ENCODE measurements around the gene FAM53B.

FAM53B gene

GRCh38 chr10:124689911-124690498 lies 54.2 kb downstream of the FAM53B start:
- no peak overlapping the region for H3K27ac ChIP-seq (ENCODE audit: low read depth, low read length)
- peaks cover 38% of the 10 kb centered on the region for H3K4me1 ChIP-seq (ENCODE audit: insufficient read depth, low read length)
- no peaks in the 10 kb centered on the region for H3K9me3 ChIP-seq (ENCODE audit: low read length)
- peaks cover 14% of the 10 kb centered on the region for H3K36me3 ChIP-seq (ENCODE audit: insufficient read depth, low read length)
- no peak overlapping the region for H3K9ac ChIP-seq (ENCODE audit: low read length)
- H3K27me3 ChIP-seq (ENCODE audit: control insufficient read depth in 1 of 2, insufficient read depth in 2 of 2, low read length in 2 of 2) = no peaks in the 10 kb centered on the region
- no peak overlapping the region for H3K4me3 ChIP-seq (ENCODE audit: low read depth in 1 of 2, low read length in 2 of 2)

DNA sequence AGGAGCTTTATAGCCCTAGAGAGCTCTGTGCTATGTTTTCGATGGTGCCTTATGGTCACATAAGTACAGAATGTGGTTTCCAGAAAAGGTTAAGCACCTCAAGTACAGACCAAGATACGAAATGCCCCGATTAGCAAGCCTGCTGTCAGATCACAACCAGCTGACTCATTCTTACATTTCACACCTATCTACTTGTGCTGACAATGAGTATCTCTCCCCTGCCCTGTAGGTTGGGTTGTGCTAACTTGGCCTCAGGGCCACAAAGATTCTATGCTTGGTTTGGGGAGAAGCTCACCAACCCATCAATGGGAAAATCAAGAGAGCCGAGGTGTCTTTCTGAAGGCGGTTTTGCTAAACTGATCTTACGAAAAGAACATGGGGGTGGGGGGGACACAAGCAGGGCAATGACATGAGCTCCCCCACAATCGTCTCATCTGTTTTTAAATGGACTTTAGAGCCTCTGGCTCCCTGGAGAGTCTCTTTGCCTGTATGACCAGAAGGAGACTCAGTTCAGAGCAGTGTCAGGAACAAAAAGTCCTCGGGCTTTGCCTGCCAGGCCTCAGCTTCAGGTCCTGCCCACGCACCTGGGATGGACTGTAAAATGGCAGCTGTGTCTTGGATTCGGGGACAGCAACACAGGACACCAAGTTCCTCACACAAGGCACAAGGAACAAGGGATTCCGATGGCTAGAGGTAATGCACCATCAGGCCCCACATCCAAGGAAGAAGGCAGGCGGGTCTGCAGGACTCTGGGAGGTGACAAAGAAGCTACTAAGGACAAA lies 55.1 kb downstream of the FAM53B start:
- H3K27me3 ChIP-seq (ENCODE audit: control insufficient read depth in 1 of 2, insufficient read depth in 2 of 2, low read length in 2 of 2) = no peaks in the 10 kb centered on the region
- no peaks in the 10 kb centered on the region for H3K9me3 ChIP-seq (ENCODE audit: low read length)
- no peak overlapping the region for H3K4me3 ChIP-seq (ENCODE audit: low read depth in 1 of 2, low read length in 2 of 2)
- peaks cover 14% of the 10 kb centered on the region for H3K36me3 ChIP-seq (ENCODE audit: insufficient read depth, low read length)
- H3K4me1 ChIP-seq (ENCODE audit: insufficient read depth, low read length) = peaks cover 30% of the 10 kb centered on the region
- H3K9ac ChIP-seq (ENCODE audit: low read length) = no peak overlapping the region
- H3K27ac ChIP-seq (ENCODE audit: low read depth, low read length) = no peak overlapping the region

GRCh38 chr10:124688386-124688785 lies 55.8 kb downstream of the FAM53B start:
- H3K27me3 ChIP-seq (ENCODE audit: control insufficient read depth in 1 of 2, insufficient read depth in 2 of 2, low read length in 2 of 2) = no peaks in the 10 kb centered on the region
- H3K27ac ChIP-seq (ENCODE audit: low read depth, low read length) = no peak overlapping the region
- no peaks in the 10 kb centered on the region for H3K9me3 ChIP-seq (ENCODE audit: low read length)
- H3K4me1 ChIP-seq (ENCODE audit: insufficient read depth, low read length) = peaks cover 23% of the 10 kb centered on the region
- H3K9ac ChIP-seq (ENCODE audit: low read length) = no peak overlapping the region
- H3K4me3 ChIP-seq (ENCODE audit: low read depth in 1 of 2, low read length in 2 of 2) = no peak overlapping the region
- peaks cover 14% of the 10 kb centered on the region for H3K36me3 ChIP-seq (ENCODE audit: insufficient read depth, low read length)

GRCh38 chr10:124686707-124687376 lies 57.3 kb downstream of the FAM53B start:
- H3K4me3 ChIP-seq (ENCODE audit: low read depth in 1 of 2, low read length in 2 of 2) = no peak overlapping the region
- H3K9ac ChIP-seq (ENCODE audit: low read length) = no peak overlapping the region
- no peak overlapping the region for H3K27ac ChIP-seq (ENCODE audit: low read depth, low read length)

GRCh38 chr10:124685261-124685660 lies 58.9 kb downstream of the FAM53B start:
- Histone ChIP-seq H3K9me3 (ENCODE audit: low read length) (no peaks in the 10 kb centered on the region), H3K36me3 (ENCODE audit: insufficient read depth, low read length) (peaks cover 33% of the 10 kb centered on the region), H3K27ac (ENCODE audit: low read depth, low read length) (no peak overlapping the region), H3K4me1 (ENCODE audit: insufficient read depth, low read length) (peaks cover 17% of the 10 kb centered on the region), H3K4me3 (ENCODE audit: low read depth in 1 of 2, low read length in 2 of 2) (no peak overlapping the region), H3K27me3 (ENCODE audit: control insufficient read depth in 1 of 2, insufficient read depth in 2 of 2, low read length in 2 of 2) (no peaks in the 10 kb centered on the region), H3K9ac (ENCODE audit: low read length) (no peak overlapping the region)

More at GRCh38 chr10:124686707-124687376, 57.3 kb downstream of the FAM53B start:
- peaks cover 17% of the 10 kb centered on the region for H3K36me3 ChIP-seq (ENCODE audit: insufficient read depth, low read length)
- H3K4me1 ChIP-seq (ENCODE audit: insufficient read depth, low read length) = peaks cover 19% of the 10 kb centered on the region
- no peaks in the 10 kb centered on the region for H3K27me3 ChIP-seq (ENCODE audit: control insufficient read depth in 1 of 2, insufficient read depth in 2 of 2, low read length in 2 of 2)
- H3K9me3 ChIP-seq (ENCODE audit: low read length) = no peaks in the 10 kb centered on the region

DNA sequence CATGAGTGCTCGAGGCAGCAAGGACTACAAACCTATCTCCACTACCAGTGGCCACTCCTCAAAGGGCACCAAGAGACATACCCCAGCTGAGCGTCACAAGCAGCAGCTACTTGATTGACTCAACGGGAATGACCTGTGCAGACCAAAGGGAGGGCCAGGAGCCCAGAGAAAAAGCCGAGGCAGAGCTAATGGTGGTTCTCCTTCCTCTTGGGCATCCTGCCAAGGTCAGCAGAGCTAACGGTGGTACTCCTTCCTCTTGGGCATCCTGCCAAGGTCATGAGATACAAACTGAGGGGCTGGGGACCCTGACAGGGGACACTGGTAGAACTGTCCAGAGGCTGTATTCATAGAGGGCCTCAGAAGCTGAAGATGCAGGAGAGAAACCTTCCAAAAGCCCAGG lies 60.4 kb downstream of the FAM53B start:
- Histone ChIP-seq H3K9me3 (ENCODE audit: low read length) (no peaks in the 10 kb centered on the region), H3K36me3 (ENCODE audit: insufficient read depth, low read length) (peaks cover 25% of the 10 kb centered on the region), H3K4me1 (ENCODE audit: insufficient read depth, low read length) (peaks cover 21% of the 10 kb centered on the region), H3K4me3 (ENCODE audit: low read depth in 1 of 2, low read length in 2 of 2) (no peak overlapping the region), H3K27ac (ENCODE audit: low read depth, low read length) (no peak overlapping the region), H3K9ac (ENCODE audit: low read length) (no peak overlapping the region), H3K27me3 (ENCODE audit: control insufficient read depth in 1 of 2, insufficient read depth in 2 of 2, low read length in 2 of 2) (no peaks in the 10 kb centered on the region)

DNA sequence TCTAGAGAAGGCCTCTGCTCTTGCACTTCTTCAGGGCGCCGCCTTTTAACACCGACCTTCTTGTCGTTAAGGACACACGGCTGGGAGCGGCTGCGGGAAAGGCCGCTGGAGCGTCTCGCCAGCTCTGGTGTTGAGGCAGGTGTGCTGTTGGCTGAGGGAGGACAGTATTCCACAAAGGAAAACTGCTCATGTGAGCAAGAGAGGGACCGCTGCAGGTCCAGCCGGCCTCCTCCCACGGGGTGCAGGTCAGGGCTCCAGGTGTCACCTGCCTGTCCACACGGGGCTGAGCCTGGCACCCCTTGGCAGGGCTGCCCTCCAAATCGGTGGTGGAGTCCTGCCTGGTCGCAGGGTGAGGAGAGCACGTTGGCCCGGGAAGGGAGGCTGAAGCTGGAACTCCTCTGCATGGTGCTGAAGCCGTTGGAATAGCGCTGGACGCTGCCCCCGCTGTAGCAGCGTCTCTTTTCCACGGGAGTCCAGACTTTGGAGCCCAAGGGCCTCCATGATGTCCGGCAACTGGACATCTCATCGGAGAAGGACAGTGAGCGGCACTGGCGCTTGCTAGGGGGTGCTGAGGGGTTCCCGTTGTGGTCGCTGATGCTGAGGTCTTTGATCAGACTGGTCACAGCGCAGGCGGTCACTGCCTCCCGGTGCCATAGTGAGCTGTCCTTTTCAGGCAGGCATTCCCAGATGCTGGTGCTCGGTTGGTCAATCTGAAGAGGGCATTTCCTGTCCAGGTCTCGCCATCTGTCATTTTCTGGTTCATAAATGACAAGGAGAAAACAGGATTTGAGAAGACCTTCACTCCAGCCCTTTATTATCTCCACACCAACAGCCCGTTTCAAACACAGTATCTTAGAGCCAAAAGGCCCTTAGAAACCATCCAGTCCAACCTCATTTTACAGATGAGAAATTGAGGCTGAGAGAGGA lies 62.3 kb downstream of the FAM53B start:
- Histone ChIP-seq H3K4me1 (ENCODE audit: insufficient read depth, low read length) (peaks cover 38% of the 10 kb centered on the region), H3K9me3 (ENCODE audit: low read length) (no peaks in the 10 kb centered on the region)

DNA sequence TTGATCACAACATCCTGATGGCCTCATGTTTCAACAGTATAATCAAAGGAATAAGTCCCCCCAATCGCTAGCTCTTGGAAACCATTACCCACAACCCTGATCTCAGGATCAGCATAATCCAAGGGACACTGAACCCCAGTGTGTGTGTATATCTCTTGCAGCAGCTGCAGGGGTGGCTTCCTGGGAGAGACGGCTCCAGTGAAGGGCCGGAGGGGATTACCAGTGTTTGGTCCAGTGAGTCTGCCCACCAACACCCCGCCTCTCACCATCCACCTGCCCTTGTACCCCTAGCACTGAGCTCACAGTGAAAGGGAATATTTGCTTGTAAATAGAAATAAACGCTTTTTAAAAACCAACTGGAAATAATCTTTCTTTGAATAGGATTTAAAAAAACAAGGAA lies 63.1 kb downstream of the FAM53B start:
- Histone ChIP-seq H3K27ac (ENCODE audit: low read depth, low read length) (no peak overlapping the region), H3K4me3 (ENCODE audit: low read depth in 1 of 2, low read length in 2 of 2) (no peak overlapping the region), H3K4me1 (ENCODE audit: insufficient read depth, low read length) (peaks cover 36% of the 10 kb centered on the region), H3K36me3 (ENCODE audit: insufficient read depth, low read length) (peaks cover 28% of the 10 kb centered on the region), H3K9me3 (ENCODE audit: low read length) (no peaks in the 10 kb centered on the region), H3K27me3 (ENCODE audit: control insufficient read depth in 1 of 2, insufficient read depth in 2 of 2, low read length in 2 of 2) (no peaks in the 10 kb centered on the region), H3K9ac (ENCODE audit: low read length) (no peak overlapping the region)

More for the DNA sequence above, 62.3 kb downstream of the FAM53B start:
- Histone ChIP-seq H3K36me3 (ENCODE audit: insufficient read depth, low read length) (peaks cover 26% of the 10 kb centered on the region), H3K4me3 (ENCODE audit: low read depth in 1 of 2, low read length in 2 of 2) (no peak overlapping the region), H3K27me3 (ENCODE audit: control insufficient read depth in 1 of 2, insufficient read depth in 2 of 2, low read length in 2 of 2) (no peaks in the 10 kb centered on the region), H3K27ac (ENCODE audit: low read depth, low read length) (no peak overlapping the region), H3K9ac (ENCODE audit: low read length) (no peak overlapping the region)

DNA sequence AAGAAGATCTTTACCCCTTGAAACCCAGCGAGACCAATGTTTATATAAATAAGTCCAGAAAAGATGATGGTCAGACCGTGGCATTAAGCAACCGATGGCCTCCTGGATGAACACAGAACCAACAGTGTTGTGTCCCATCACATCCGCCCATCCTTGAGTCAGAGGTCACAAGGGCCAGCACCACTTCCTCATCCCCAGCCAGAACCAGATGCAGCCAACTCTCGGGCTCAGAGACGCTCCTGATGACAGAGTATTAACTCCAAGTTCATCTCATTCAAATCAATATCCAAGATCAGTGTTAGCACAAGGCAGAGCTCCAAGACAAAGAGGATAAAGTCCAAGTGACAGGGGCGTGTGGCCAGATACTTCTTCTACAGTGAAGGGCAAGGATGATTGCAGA lies 63.5 kb downstream of the FAM53B start:
- no peaks in the 10 kb centered on the region for H3K27me3 ChIP-seq (ENCODE audit: control insufficient read depth in 1 of 2, insufficient read depth in 2 of 2, low read length in 2 of 2)
- no peak overlapping the region for H3K4me3 ChIP-seq (ENCODE audit: low read depth in 1 of 2, low read length in 2 of 2)
- H3K9me3 ChIP-seq (ENCODE audit: low read length) = no peaks in the 10 kb centered on the region
- no peak overlapping the region for H3K9ac ChIP-seq (ENCODE audit: low read length)
- no peak overlapping the region for H3K27ac ChIP-seq (ENCODE audit: low read depth, low read length)
- H3K4me1 ChIP-seq (ENCODE audit: insufficient read depth, low read length) = peaks cover 38% of the 10 kb centered on the region
- peaks cover 30% of the 10 kb centered on the region for H3K36me3 ChIP-seq (ENCODE audit: insufficient read depth, low read length)

DNA sequence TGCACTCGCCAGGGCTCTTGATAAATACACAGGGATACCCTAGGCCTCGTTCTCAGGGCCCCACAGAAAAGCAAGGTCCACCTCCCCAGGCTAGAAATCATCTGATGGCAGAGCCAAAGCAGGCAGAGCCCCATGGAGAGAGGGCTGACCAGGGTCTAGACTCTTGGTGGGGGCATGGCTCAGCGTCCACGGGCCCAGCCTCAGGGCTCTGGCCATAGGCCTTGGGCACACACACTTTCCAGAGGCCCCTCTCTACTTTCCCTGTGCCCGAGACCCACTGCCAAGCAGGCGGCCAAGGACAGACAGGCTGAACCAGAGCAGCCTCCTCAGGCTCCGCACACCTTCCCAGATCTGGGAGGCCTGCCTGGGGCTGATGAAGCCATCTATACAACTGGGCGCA lies 64.8 kb downstream of the FAM53B start:
- H3K9ac ChIP-seq (ENCODE audit: low read length) = no peak overlapping the region
- no peak overlapping the region for H3K4me3 ChIP-seq (ENCODE audit: low read depth in 1 of 2, low read length in 2 of 2)
- H3K36me3 ChIP-seq (ENCODE audit: insufficient read depth, low read length) = peaks cover 33% of the 10 kb centered on the region
- H3K27me3 ChIP-seq (ENCODE audit: control insufficient read depth in 1 of 2, insufficient read depth in 2 of 2, low read length in 2 of 2) = no peaks in the 10 kb centered on the region
- no peaks in the 10 kb centered on the region for H3K9me3 ChIP-seq (ENCODE audit: low read length)
- H3K27ac ChIP-seq (ENCODE audit: low read depth, low read length) = no peak overlapping the region
- peaks cover 41% of the 10 kb centered on the region for H3K4me1 ChIP-seq (ENCODE audit: insufficient read depth, low read length)
